ENCODE measurements around the gene ADPRH.
"Not testable (repeated sequence)": the region's sequence is repeated elsewhere in the genome, so short reads cannot be mapped to it uniquely, and the experiment has no call there.

ADPRH gene

GRCh38 chr3:119560160-119560559, 19.1 kb upstream of the ADPRH start:
- no peak for DNase-seq (ENCODE audit: low spot score)

GRCh38 chr3:119562307-119562961, 16.9 kb upstream of the ADPRH start:
- no peak for DNase-seq (ENCODE audit: low spot score)

DNA sequence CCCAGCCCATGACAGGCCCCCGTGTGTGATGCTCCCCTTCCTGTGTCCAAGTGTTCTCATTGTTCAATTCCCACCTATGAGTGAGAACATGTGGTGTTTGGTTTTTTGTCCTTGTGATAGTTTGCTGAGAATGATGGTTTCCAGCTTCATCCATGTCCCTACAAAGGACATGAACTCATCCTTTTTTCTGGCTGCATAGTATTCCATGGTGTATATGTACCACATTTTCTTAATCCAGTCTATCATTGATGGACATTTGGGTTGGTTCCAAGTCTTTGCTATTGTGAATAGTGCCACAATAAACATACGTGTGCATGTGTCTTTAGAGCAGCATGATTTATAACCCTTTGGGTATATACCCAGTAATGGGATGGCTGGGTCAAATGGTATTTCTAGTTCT, 16.0 kb upstream of the ADPRH start:
- not testable (repeated sequence) for DNase-seq (ENCODE audit: low spot score)

- no peak for DNase-seq (ENCODE audit: low spot score)
These were observed 10.1 kb upstream of the ADPRH start for GRCh38 chr3:119569156-119569555.

GRCh38 chr3:119570229-119570628, 9.1 kb upstream of the ADPRH start:
- DNase-seq (ENCODE audit: low spot score) = no peak

DNA sequence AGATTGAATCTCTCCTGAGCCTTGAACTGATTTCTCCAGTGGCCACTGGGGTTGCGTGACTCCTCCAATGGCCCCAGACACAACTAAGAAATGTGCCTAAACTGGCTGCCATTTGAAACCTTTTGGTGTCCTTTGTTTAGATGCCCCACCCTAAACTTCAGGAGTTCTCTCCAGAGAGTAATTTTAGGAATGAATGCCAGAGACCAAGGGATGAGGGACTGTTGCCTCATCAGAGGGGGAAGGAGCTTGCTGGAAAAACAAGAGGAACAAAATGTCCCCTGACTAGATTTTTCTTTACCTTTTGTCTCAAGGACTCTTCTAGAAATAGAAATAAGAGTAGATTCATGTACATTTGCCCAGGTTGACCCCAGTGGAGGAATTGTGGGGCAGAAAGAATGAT, 8.1 kb upstream of the ADPRH start:
- DNase-seq (ENCODE audit: low spot score) = no peak

- DNase-seq (ENCODE audit: low spot score) = no peak
These were observed 7.6 kb upstream of the ADPRH start for GRCh38 chr3:119571688-119572087.

- DNase-seq (ENCODE audit: low spot score) = no peak
These were observed 3.8 kb upstream of the ADPRH start for GRCh38 chr3:119575507-119575906.

GRCh38 chr3:119580067-119580760, 922 bp downstream of the ADPRH start:
- no peak for DNase-seq (ENCODE audit: low spot score)

- DNase-seq (ENCODE audit: low spot score) = no peak
These were observed 2.9 kb downstream of the ADPRH start for GRCh38 chr3:119582178-119582577.

DNA sequence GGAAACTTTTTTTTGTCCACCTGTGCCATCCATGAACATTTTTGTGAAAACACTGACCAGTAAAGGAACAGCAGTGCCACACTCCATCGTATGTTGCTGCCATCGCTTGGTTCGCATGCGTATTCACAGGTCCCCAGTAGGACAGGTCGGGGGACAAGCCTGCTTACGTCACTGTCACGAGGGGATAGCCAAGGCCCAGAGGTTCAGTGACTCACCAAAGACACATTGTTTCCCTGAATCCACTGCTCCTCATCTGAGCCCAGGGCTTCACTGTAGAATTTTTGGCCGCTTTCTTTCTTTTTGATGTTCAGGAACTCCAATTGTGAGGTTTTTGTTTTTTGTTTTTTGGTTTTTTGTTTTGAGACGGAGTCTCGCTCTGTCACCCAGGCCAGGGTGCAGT, 5.9 kb downstream of the ADPRH start:
- DNase-seq (ENCODE audit: low spot score) = no peak

- DNase-seq (ENCODE audit: low spot score) = no peak
These were observed 6.7 kb downstream of the ADPRH start for GRCh38 chr3:119585856-119586570.

DNA sequence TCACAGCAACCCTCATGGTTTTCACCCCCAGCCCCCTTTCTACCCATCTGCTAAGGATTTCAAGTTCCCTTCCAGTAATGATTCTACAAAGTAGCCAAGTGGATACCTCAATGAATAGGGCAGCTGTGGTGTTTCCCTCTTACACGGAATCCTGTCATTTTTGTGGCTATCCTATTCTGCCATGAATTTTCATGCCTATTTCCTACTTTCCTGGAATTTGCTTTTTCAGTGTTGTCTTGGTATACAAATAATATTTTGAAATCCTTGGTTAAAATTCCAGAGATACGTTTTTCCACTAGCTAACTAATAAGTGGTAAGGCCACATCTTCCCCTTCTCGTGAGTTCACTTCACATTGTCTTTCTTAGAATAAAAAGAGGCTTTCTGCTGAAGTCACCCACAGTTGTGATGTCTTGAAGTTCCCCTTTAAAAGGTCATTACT, 7.5 kb downstream of the ADPRH start:
- no peak for DNase-seq (ENCODE audit: low spot score)

- DNase-seq (ENCODE audit: low spot score) = no peak
These were observed 8.8 kb downstream of the ADPRH start for GRCh38 chr3:119588112-119588511.

GRCh38 chr3:119589102-119589773, 9.9 kb downstream of the ADPRH start:
- no peak for DNase-seq (ENCODE audit: low spot score)

- no peak for DNase-seq (ENCODE audit: low spot score)
These were observed 11.4 kb downstream of the ADPRH start for GRCh38 chr3:119590706-119591105.

- no peak for DNase-seq (ENCODE audit: low spot score)
These were observed 13.6 kb downstream of the ADPRH start for GRCh38 chr3:119592861-119593260.

DNA sequence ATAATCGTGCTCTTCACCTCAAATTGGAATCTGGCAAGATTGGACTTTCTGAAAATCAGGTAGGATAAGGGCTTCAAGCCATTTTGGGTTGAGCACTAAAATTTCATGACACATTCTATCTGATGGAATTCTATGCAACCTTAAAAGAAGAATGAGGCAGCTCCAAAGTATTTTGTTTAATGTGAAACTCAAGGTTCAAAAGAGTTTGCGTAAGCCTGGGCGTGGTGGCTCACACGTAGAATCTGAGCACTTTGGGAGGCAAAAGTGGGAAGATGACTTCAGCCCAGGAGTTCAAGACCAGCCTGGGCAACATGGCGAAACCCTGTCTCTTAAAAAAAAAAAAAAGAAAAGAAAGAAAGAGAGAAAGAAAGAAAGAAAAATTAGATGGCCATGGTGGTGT, 14.8 kb downstream of the ADPRH start:
- no peak for DNase-seq (ENCODE audit: low spot score)

DNA sequence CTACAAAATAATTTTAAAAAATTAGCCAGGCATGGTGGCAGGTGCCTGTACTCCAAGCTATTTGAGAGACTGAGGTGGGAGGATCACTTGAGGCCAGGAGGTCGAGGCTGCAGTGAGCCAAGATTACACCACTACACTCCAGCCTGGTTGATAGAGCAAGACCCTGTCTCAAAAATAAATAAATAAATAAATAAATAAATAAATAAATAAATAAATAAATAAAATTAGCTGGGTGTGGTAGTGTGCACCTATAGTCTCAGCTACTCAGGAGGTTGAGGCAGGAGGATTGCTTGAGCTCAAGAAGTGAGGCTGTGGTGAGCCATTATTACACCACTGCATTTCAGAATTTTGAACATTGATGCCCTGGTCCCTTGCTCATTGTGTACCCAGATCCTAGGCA, 15.6 kb downstream of the ADPRH start:
- DNase-seq (ENCODE audit: low spot score) = not testable (repeated sequence)

GRCh38 chr3:119595639-119596334, 16.5 kb downstream of the ADPRH start:
- no peak for DNase-seq (ENCODE audit: low spot score)

GRCh38 chr3:119596398-119596797, 17.1 kb downstream of the ADPRH start:
- no peak for DNase-seq (ENCODE audit: low spot score)

Data from hematopoietic multipotent progenitor cell treated with erythropoietin and hydrocortisone succinate and interleukin-3 and kit ligand, for 17 days (in vitro differentiated cells).